Natural killer cell (primary cell): ENCODE results near the gene CEP128. TPM values are rescaled to one million over a fixed set of nuclear protein-coding genes. Genes with fewer than 3 reads are reported as not detected.

Experiments used
- ATAC-seq, 3 donors: fragments of 150-1000 bp in 2 of 3; fragments of 200-7000 bp in 1 of 3; cut with Tn5 transposase; 1 replicate in 1 of 3; 2 replicates in 2 of 3; pipeline ENCODE4 v1.10.0; 2021; ENCODE audit warnings: mild to moderate bottlenecking in 2 of 3, moderate library complexity in 2 of 3
- DNase-seq, 2 donors: peaks; one replicate each; pipeline versions ENCODE4 v3.0.0 to v3.0.0-alpha.2; 2013 to 2021; ENCODE audit warnings: mixed read lengths in 1 of 2
- H3K27ac ChIP-seq: one replicate; pipeline ENCODE4 v1.5.1; 2013; ENCODE audit warnings: mild to moderate bottlenecking, low read length
- H3K27me3 ChIP-seq: one replicate; pipeline ENCODE4 v1.6.1; 2013; ENCODE audit warnings: low read length; ENCODE audit not compliant: control insufficient read depth, insufficient read depth
- H3K36me3 ChIP-seq: one replicate; pipeline ENCODE4 v1.6.1; 2013; ENCODE audit warnings: low read length; ENCODE audit not compliant: control insufficient read depth, insufficient read depth
- H3K4me1 ChIP-seq: one replicate; pipeline ENCODE4 v1.6.1; 2013; ENCODE audit warnings: low read length; ENCODE audit not compliant: control insufficient read depth, insufficient read depth
- H3K4me3 ChIP-seq: one replicate; pipeline ENCODE4 v1.5.1; 2013; ENCODE audit warnings: low read length
- H3K9me3 ChIP-seq: one replicate; pipeline ENCODE4 v1.6.1; 2013; ENCODE audit warnings: low read length; ENCODE audit not compliant: control insufficient read depth, insufficient read depth
- H3K27ac Mint-ChIP-seq, 2 donors: one replicate each; pipeline ENCODE4 v1.8.0; 2022; ENCODE audit warnings: mild to moderate bottlenecking in 2 of 2, mixed read lengths in 2 of 2, moderate library complexity in 1 of 2
- H3K27me3 Mint-ChIP-seq, 2 donors: one replicate each; pipeline ENCODE4 v1.8.0; 2022; ENCODE audit warnings: low read depth in 2 of 2, mixed read lengths in 2 of 2
- H3K36me3 Mint-ChIP-seq: one replicate; pipeline ENCODE4 v1.8.0; 2022; ENCODE audit warnings: mixed read lengths
- H3K4me1 Mint-ChIP-seq, 2 donors: one replicate each; pipeline ENCODE4 v1.8.0; 2022; ENCODE audit warnings: mixed read lengths in 2 of 2
- H3K4me3 Mint-ChIP-seq: one replicate; pipeline ENCODE4 v1.8.0; 2022; ENCODE audit warnings: mild to moderate bottlenecking, moderate library complexity, mixed read lengths
- H3K9me3 Mint-ChIP-seq, 2 donors: one replicate each; pipeline ENCODE4 v1.8.0; 2022; ENCODE audit warnings: mixed read lengths in 2 of 2
- CTCF ChIP-seq: fragments of 200-600 bp; IDR thresholded peaks from one replicate; pipeline ENCODE4 v1.8.0; 2022; ENCODE audit warnings: antibody characterized with exemption
- WGBS: methylation state at CpG from one replicate; pipeline ENCODE4 v1.1.7; 2013; ENCODE audit warnings: missing lambda C conversion rate; ENCODE audit not compliant: insufficient coverage; 5-methylcytosine and 5-hydroxymethylcytosine counted together
- intact Hi-C: fragments of 100-400 bp; cut with micrococcal nuclease; formaldehyde crosslinking; loops from one replicate; pipeline ENCODE4 v1.14.2; 2022
- total RNA-seq, 4 donors: library from RNA; stranded (reverse); fragments of 120-200 nt in 1 of 4; gene quantifications; one replicate each; pipeline versions ENCODE4 v1.2.3 to v1.2.4, GENCODE V29; 2013 to 2022

CEP128 gene
- total RNA-seq, 3 donors from 2014 or later (not counting 1 experiment from before 2014, with no cell fraction given): 14.4 to 16.7 (median 15.6) TPM

- Mint-ChIP-seq H3K9me3 (peaks cover 10 to 13% of the 10 kb centered on the region in 2 donors), H3K27me3 (no peaks in the 10 kb centered on the region), H3K4me3 (no peak overlapping the region), H3K36me3 (peaks cover 13% of the 10 kb centered on the region), H3K27ac (no peak overlapping the region), H3K4me1 (no peaks in the 10 kb centered on the region)
- TF ChIP-seq CTCF: no peak
- ATAC-seq (no peak), DNase-seq (no peak)
- Histone ChIP-seq H3K27me3 (no peaks in the 10 kb centered on the region), H3K4me3 (no peak overlapping the region), H3K27ac (no peak overlapping the region), H3K36me3 (no peaks in the 10 kb centered on the region), H3K4me1 (no peaks in the 10 kb centered on the region), H3K9me3 (no peaks in the 10 kb centered on the region)
- WGBS: no CpG with 5 or more reads among the region's 1 CpG
- intact Hi-C loops: no loop called here
Observed at GRCh38 chr14:80624581-80624980, 317.0 kb downstream of the CEP128 start.

GRCh38 chr14:80621701-80622100 is 319.8 kb downstream of the CEP128 start:
- no peak overlapping the region for H3K27ac Mint-ChIP-seq
- WGBS: 100% methylated on average over 1 of the region's 3 CpGs
- no peaks in the 10 kb centered on the region for H3K36me3 ChIP-seq
- H3K4me1 Mint-ChIP-seq: no peaks in the 10 kb centered on the region
- H3K4me3 ChIP-seq: no peak overlapping the region
- H3K27ac ChIP-seq: no peak overlapping the region
- TF ChIP-seq CTCF: no peak
- ATAC-seq (no peak), DNase-seq (no peak)
- H3K4me3 Mint-ChIP-seq: no peak overlapping the region
- H3K9me3 Mint-ChIP-seq: peaks cover 8 to 10% of the 10 kb centered on the region in 2 donors
- no peaks in the 10 kb centered on the region for H3K27me3 Mint-ChIP-seq
- H3K9me3 ChIP-seq: peaks cover 4% of the 10 kb centered on the region
- H3K27me3 ChIP-seq: no peaks in the 10 kb centered on the region
- no peaks in the 10 kb centered on the region for H3K4me1 ChIP-seq
- peaks cover 13% of the 10 kb centered on the region for H3K36me3 Mint-ChIP-seq
- intact Hi-C loops: no loop called here

- DNase-seq (no peak), ATAC-seq (no peak)
- Histone ChIP-seq H3K27ac (no peak overlapping the region), H3K36me3 (no peaks in the 10 kb centered on the region), H3K4me1 (no peaks in the 10 kb centered on the region), H3K4me3 (no peak overlapping the region), H3K9me3 (peaks cover 4% of the 10 kb centered on the region), H3K27me3 (no peaks in the 10 kb centered on the region)
- Mint-ChIP-seq H3K4me1 (no peaks in the 10 kb centered on the region), H3K4me3 (no peak overlapping the region), H3K27me3 (no peaks in the 10 kb centered on the region), H3K36me3 (peaks cover 18% of the 10 kb centered on the region), H3K27ac (no peak overlapping the region), H3K9me3 (peaks cover 4 to 7% of the 10 kb centered on the region in 2 donors)
- no peak for TF ChIP-seq CTCF
- intact Hi-C loops: no loop called here
- no CpG with 5 or more reads among the region's 1 CpG for WGBS
Observed at GRCh38 chr14:80620434-80620833, 321.1 kb downstream of the CEP128 start.

GRCh38 chr14:80618751-80619329 is 322.7 kb downstream of the CEP128 start:
- WGBS: 99% methylated on average over 4 of the region's 4 CpGs
- intact Hi-C loops: no loop called here
- DNase-seq (no peak), ATAC-seq (no peak)
- H3K36me3 Mint-ChIP-seq: peaks cover 7% of the 10 kb centered on the region
- H3K9me3 ChIP-seq: peaks cover 4% of the 10 kb centered on the region
- H3K4me1 Mint-ChIP-seq: no peaks in the 10 kb centered on the region
- peaks cover 5% of the 10 kb centered on the region in 2 donors for H3K9me3 Mint-ChIP-seq
- H3K36me3 ChIP-seq: no peaks in the 10 kb centered on the region
- no peak for TF ChIP-seq CTCF
- H3K4me1 ChIP-seq: no peaks in the 10 kb centered on the region
- no peak overlapping the region for H3K4me3 Mint-ChIP-seq
- H3K4me3 ChIP-seq: no peak overlapping the region
- H3K27ac ChIP-seq: no peak overlapping the region
- no peaks in the 10 kb centered on the region for H3K27me3 Mint-ChIP-seq
- H3K27me3 ChIP-seq: no peaks in the 10 kb centered on the region
- H3K27ac Mint-ChIP-seq: no peak overlapping the region
